ENCODE results near the gene CCDC91. TPM values are rescaled to one million over a fixed set of nuclear protein-coding genes. Genes with fewer than 3 reads are reported as not detected.

CCDC91 gene
- total RNA-seq, 1 donor = 192 TPM

DNA sequence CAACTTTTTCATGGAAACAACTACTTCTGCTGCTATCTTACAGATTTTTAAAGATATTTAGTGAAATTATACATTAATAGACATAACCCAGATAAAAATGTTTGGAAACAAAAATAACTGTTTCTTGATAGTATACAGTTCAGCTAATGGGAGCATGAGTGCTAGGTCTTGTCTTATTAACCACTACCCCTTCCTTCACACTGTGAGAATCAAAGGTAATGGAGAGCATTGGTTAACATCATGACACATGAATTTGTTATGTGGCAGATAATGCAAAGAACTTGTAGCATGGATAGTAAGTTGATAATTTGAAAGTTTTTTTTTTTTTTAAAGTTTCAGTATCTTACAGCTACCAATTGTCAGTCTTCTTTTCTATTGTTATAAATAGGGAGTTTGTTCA is 44.2 kb downstream of the CCDC91 start:
- Histone ChIP-seq H3K27me3 (ENCODE audit: insufficient read depth, low read length) (no peaks in the 10 kb centered on the region), H3K4me3 (ENCODE audit: low read length) (no peak overlapping the region), H3K9me3 (ENCODE audit: low read depth, low read length) (no peaks in the 10 kb centered on the region), H3K4me1 (ENCODE audit: insufficient read depth, low read length) (no peaks in the 10 kb centered on the region)

DNA sequence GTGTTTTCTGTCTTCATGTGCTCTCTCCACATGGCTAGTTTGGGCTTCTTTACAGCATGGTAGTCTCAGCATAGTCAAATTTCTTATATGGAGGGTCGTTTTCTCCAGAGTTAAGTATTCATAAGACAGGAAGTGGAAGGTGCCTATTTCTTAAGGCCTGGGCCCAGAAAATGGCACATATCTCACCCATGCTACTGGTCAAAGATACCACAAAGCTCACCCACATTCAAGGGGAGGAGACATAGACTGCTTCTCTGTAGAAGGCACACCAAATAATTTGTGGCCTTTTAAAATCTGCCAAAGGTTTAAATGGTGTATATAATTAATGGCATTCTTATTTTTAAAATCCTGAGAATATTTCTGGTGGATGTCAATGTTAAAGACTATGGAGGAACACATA is 44.8 kb downstream of the CCDC91 start:
- no peaks in the 10 kb centered on the region for H3K27me3 ChIP-seq (ENCODE audit: insufficient read depth, low read length)
- H3K9me3 ChIP-seq (ENCODE audit: low read depth, low read length) = no peaks in the 10 kb centered on the region
- H3K4me3 ChIP-seq (ENCODE audit: low read length) = no peak overlapping the region
- H3K4me1 ChIP-seq (ENCODE audit: insufficient read depth, low read length) = no peaks in the 10 kb centered on the region

DNA sequence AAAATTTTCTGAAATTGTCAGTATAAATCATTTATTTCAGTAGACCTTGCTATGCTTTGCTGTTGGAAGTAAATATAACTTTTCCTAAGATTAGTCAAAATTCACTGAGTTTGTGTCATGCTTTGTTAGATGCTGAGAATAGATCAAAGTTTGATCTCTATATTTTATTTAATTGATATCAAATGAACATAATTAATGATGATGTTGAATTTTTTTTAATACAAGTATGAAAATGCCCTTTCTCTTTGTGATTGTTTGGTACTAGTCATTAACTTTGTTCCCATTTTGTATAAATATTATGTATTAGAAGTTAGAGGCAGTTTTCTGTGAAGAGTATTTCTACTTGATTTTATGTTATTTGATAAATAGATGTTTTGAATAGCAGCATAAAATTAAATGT is 45.7 kb downstream of the CCDC91 start:
- no peak overlapping the region for H3K4me3 ChIP-seq (ENCODE audit: low read length)
- no peaks in the 10 kb centered on the region for H3K9me3 ChIP-seq (ENCODE audit: low read depth, low read length)
- no peaks in the 10 kb centered on the region for H3K4me1 ChIP-seq (ENCODE audit: insufficient read depth, low read length)
- no peaks in the 10 kb centered on the region for H3K27me3 ChIP-seq (ENCODE audit: insufficient read depth, low read length)

DNA sequence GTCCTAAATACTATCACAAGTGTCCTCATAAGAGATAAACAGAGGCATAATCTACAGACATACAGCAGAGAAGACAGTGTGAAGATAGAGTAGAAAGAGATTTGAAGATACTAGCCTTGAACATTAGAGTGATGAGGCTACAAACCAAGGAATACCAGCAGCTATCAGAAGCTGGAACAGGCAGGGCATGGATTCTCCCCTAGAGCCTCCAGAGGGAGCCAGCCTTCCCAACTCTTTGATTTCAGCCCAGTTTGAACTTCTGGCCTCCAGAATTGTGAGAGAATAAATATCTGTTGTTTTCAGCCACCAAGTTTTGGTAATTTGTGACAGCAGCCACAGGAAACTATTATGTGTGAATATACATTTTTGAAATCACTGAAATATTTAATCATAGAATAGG is 47.2 kb downstream of the CCDC91 start:
- no peaks in the 10 kb centered on the region for H3K4me1 ChIP-seq (ENCODE audit: insufficient read depth, low read length)
- no peaks in the 10 kb centered on the region for H3K27me3 ChIP-seq (ENCODE audit: insufficient read depth, low read length)
- no peaks in the 10 kb centered on the region for H3K9me3 ChIP-seq (ENCODE audit: low read depth, low read length)
- H3K4me3 ChIP-seq (ENCODE audit: low read length) = no peak overlapping the region

DNA sequence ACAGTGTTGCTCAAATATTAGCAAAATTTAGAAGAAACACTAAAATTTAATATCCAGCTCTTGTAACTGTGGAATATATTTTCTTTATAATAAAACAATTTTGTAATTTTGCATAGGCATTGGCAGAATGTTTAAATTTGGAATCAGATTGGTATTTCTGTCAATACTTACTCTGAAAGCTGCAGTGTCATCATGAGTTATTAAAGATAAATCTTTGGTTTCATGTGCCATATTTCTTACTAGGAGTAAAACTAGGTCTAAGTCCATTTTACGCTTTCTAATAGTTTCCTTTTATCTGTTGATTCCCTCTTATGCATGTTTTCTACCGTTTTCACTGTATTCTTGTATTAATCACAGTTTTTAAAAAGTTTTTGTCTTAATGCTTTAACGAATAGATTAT is 49.7 kb downstream of the CCDC91 start:
- Histone ChIP-seq H3K4me3 (ENCODE audit: low read length) (no peak overlapping the region), H3K27me3 (ENCODE audit: insufficient read depth, low read length) (no peaks in the 10 kb centered on the region), H3K4me1 (ENCODE audit: insufficient read depth, low read length) (peaks cover 4% of the 10 kb centered on the region), H3K9me3 (ENCODE audit: low read depth, low read length) (no peaks in the 10 kb centered on the region)

GRCh38 chr12:28240853-28241252 is 50.6 kb downstream of the CCDC91 start:
- H3K9me3 ChIP-seq (ENCODE audit: low read depth, low read length) = no peaks in the 10 kb centered on the region
- peaks cover 4% of the 10 kb centered on the region for H3K4me1 ChIP-seq (ENCODE audit: insufficient read depth, low read length)
- H3K27me3 ChIP-seq (ENCODE audit: insufficient read depth, low read length) = no peaks in the 10 kb centered on the region
- H3K4me3 ChIP-seq (ENCODE audit: low read length) = no peak overlapping the region

- Histone ChIP-seq H3K4me1 (ENCODE audit: insufficient read depth, low read length) (peaks cover 4% of the 10 kb centered on the region), H3K4me3 (ENCODE audit: low read length) (no peak overlapping the region), H3K27me3 (ENCODE audit: insufficient read depth, low read length) (no peaks in the 10 kb centered on the region), H3K9me3 (ENCODE audit: low read depth, low read length) (no peaks in the 10 kb centered on the region)
Observed at GRCh38 chr12:28242129-28242495, 51.9 kb downstream of the CCDC91 start.

- no peak overlapping the region for H3K4me3 ChIP-seq (ENCODE audit: low read length)
- H3K4me1 ChIP-seq (ENCODE audit: insufficient read depth, low read length) = peaks cover 5% of the 10 kb centered on the region
- H3K9me3 ChIP-seq (ENCODE audit: low read depth, low read length) = no peaks in the 10 kb centered on the region
- no peaks in the 10 kb centered on the region for H3K27me3 ChIP-seq (ENCODE audit: insufficient read depth, low read length)
Observed at GRCh38 chr12:28242496-28243309, 52.4 kb downstream of the CCDC91 start.

DNA sequence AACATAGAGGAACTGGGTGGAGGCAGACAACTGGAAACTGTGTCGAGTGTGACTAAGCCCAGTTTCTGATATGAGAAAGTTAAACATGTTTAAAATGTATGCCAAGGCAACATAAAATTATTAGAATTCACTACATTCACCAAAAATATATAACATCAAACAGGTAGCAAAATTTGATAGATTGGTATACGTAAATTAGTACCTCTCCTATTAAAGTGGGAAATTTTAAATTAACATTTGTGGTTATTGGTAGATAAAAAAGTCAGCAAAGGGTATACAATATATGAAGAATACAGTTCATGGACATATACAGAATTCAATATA is 53.0 kb downstream of the CCDC91 start:
- no peaks in the 10 kb centered on the region for H3K9me3 ChIP-seq (ENCODE audit: low read depth, low read length)
- peaks cover 8% of the 10 kb centered on the region for H3K4me1 ChIP-seq (ENCODE audit: insufficient read depth, low read length)
- no peaks in the 10 kb centered on the region for H3K27me3 ChIP-seq (ENCODE audit: insufficient read depth, low read length)
- no peak overlapping the region for H3K4me3 ChIP-seq (ENCODE audit: low read length)

DNA sequence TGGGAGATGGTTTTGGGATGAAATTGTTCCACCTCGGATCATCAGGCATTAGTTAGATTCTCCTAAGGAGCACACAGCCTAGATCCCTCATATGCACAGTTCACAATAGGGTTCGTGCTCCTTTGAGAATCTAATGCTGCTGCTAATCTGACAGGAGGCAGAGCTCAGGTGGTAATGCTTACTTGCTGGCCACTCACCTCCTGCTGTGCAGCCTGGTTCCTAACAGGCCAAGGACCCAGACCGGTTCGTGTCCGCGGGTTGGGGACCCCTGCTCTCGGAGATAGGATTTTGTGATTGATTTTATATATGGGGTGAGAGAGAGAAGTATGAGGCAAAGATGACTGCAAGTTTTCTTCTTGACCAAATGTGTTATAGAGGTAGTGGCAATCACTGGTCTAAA is 57.5 kb downstream of the CCDC91 start:
- H3K27me3 ChIP-seq (ENCODE audit: insufficient read depth, low read length) = no peaks in the 10 kb centered on the region
- peaks cover 13% of the 10 kb centered on the region for H3K4me1 ChIP-seq (ENCODE audit: insufficient read depth, low read length)
- H3K9me3 ChIP-seq (ENCODE audit: low read depth, low read length) = no peaks in the 10 kb centered on the region
- no peak overlapping the region for H3K4me3 ChIP-seq (ENCODE audit: low read length)

DNA sequence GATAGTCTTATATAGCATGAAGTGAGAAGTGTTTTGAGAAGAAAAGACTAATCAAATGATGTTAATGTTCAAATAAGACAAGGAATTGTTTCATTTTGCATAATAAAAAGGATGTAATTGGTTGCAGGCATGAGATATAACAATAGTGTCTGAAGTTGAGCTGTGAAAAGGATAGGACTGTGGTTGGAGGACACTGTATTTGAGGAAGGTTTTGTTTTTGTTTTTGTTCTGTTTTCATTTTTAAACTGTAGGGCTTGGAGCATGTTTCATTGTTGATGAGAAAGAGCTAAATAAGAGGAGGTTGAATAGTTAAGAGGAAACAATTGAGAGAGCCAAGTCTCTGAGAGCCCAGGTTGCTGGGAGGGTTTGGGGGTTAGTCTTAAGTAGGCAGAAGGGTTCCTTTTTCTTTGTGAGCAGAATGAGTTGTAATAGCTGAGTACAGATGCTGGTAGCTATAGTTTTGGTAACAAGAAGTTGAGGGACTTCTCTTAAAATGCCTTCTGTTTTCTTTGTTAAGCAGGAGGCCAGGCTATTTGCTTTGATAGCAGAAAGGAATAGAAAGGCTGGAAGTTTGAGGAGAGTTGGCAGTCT is 58.4 kb downstream of the CCDC91 start:
- Histone ChIP-seq H3K4me3 (ENCODE audit: low read length) (no peak overlapping the region), H3K9me3 (ENCODE audit: low read depth, low read length) (no peaks in the 10 kb centered on the region), H3K4me1 (ENCODE audit: insufficient read depth, low read length) (peaks cover 10% of the 10 kb centered on the region), H3K27me3 (ENCODE audit: insufficient read depth, low read length) (no peaks in the 10 kb centered on the region)

DNA sequence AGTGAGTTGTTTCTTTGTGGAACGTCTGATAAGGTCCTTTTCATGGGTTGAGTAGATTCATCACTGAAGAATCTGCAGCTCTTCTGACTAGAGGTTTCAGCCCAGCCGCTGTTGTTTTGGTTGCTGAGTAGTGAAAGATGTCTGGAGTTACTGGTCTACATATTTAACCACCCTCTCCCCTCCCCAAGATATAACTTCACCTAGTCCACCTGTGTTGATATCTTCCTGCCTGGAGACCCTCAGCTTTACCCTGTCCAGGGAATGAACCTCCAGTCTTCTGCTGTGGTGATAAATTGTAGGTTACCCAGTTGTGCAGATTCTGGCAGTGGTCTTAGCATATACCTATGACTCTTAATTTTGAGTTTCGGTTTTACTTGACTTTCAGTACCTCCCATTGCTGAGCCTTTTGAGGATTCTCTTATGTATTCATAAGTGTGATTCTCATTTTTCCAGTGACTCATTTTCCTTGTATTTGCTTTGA is 62.9 kb downstream of the CCDC91 start:
- no peaks in the 10 kb centered on the region for H3K9me3 ChIP-seq (ENCODE audit: low read depth, low read length)
- no peak overlapping the region for H3K4me3 ChIP-seq (ENCODE audit: low read length)
- H3K4me1 ChIP-seq (ENCODE audit: insufficient read depth, low read length) = peaks cover 5% of the 10 kb centered on the region
- no peaks in the 10 kb centered on the region for H3K27me3 ChIP-seq (ENCODE audit: insufficient read depth, low read length)

DNA sequence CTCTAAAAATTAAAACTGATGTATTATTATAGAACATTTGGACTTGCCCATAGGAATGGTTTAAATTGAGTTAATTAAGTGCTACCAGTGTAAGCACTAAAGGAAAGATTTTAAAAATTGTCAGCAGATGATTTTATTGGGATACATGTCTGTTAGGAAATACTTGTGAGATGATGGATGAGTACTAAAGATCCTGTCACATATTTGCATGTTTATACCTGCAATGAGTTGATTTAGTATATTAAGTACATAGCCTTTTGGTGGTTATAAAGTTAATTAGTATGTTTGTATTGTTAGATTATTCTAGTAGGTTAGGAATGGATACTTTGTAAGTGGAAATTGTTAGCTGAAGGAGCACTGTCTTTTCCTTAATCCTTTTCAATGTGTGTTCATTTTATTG is 67.2 kb downstream of the CCDC91 start:
- Histone ChIP-seq H3K9me3 (ENCODE audit: low read depth, low read length) (no peaks in the 10 kb centered on the region), H3K4me1 (ENCODE audit: insufficient read depth, low read length) (no peaks in the 10 kb centered on the region), H3K4me3 (ENCODE audit: low read length) (no peak overlapping the region), H3K27me3 (ENCODE audit: insufficient read depth, low read length) (no peaks in the 10 kb centered on the region)

DNA sequence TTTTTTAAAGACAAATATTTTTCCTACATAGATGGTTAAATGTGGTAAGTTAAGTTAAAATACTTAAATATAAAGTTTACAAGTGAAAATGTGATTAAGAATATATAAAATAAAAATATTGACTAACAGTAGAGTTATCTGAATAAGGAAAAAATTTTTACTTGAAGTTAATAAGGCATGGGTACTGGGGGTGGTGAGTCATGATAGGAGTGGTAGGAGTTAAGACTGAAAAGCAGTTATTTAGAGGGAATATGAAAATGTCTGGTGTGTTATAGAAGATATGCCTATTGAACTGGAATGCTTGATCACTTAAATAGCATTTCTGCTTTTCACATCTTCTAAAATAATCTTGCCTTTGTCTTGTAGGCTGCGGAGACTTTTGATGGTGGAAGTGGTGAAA is 68.7 kb downstream of the CCDC91 start:
- Histone ChIP-seq H3K4me3 (ENCODE audit: low read length) (no peak overlapping the region), H3K9me3 (ENCODE audit: low read depth, low read length) (no peaks in the 10 kb centered on the region), H3K4me1 (ENCODE audit: insufficient read depth, low read length) (no peaks in the 10 kb centered on the region), H3K27me3 (ENCODE audit: insufficient read depth, low read length) (no peaks in the 10 kb centered on the region)

DNA sequence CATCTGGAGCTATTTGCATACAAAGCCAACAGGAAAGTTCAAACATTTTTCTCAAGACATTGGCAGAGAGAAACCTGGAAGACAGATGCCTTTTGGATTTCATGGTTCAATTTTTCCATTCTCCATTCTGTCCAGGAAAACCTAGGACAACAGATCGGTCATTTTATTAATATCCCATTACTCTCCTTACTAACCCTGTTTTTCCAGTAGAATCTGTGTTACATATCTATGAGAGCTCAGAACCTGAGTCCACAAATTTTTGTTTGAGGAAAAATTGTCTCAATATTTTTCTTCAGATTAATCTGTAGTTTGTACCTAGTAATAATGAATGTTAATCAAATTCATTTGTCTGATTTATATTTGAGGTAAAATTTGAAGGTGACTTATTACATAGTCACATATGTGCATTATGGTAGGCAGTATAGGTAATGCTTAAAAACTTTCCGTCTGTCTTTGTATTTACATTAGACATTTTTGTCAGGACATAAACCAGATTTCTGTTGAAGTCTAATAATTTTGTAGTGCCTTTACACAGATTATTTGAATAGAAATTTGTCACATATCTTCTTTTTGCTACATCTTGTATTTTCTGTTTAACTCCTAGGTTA is 75.3 kb downstream of the CCDC91 start:
- Histone ChIP-seq H3K9me3 (ENCODE audit: low read depth, low read length) (peaks cover 4% of the 10 kb centered on the region), H3K4me3 (ENCODE audit: low read length) (no peak overlapping the region), H3K27me3 (ENCODE audit: insufficient read depth, low read length) (no peaks in the 10 kb centered on the region), H3K4me1 (ENCODE audit: insufficient read depth, low read length) (no peaks in the 10 kb centered on the region)

Measured in mononuclear cell (primary cell).